Right lobe of liver (tissue), 6 donors: ENCODE results near the gene CEP112. TPM values are rescaled to one million over a fixed set of nuclear protein-coding genes. Genes with fewer than 3 reads are reported as not detected.

Experiments
- ATAC-seq, 4 donors: fragments of 200-7000 bp; cut with Tn5 transposase; one replicate each; pipeline ENCODE4 v1.9.1; 2020; ENCODE audit warnings: mild to moderate bottlenecking in 4 of 4, moderate library complexity in 4 of 4
- DNase-seq, 3 donors: peaks; one replicate each; pipeline ENCODE4 v3.0.0-alpha.2; 2020
- H3K27ac ChIP-seq, 3 donors: fragments of 200-600 bp; one replicate each; pipeline ENCODE4 v1.8.0; 2022
- H3K27me3 ChIP-seq, 2 donors: fragments of 200-600 bp; one replicate each; pipeline ENCODE4 v1.8.0; 2022
- H3K36me3 ChIP-seq, 4 donors: fragments of 200-600 bp; sonication (generic) in 1 of 4; one replicate each; pipeline versions ENCODE4 v1.5.1 to v1.8.0; 2017 to 2022; ENCODE audit warnings: control low read depth in 1 of 4
- H3K4me1 ChIP-seq, 4 donors: fragments of 200-600 bp; sonication (generic) in 1 of 4; one replicate each; pipeline versions ENCODE4 v1.5.1 to v1.8.0; 2017 to 2022; ENCODE audit warnings: control low read depth in 1 of 4
- H3K4me3 ChIP-seq, 3 donors: fragments of 200-600 bp; one replicate each; pipeline ENCODE4 v1.8.0; 2022
- H3K9me3 ChIP-seq, 4 donors: fragments of 200-600 bp; sonication (generic) in 1 of 4; one replicate each; pipeline versions ENCODE4 v1.5.1 to v1.8.0; 2017 to 2022; ENCODE audit warnings: control low read depth in 1 of 4
- POLR2A ChIP-seq: fragments of 450-650 bp; IDR thresholded peaks from one replicate; pipeline ENCODE4 v1.6.1; 2017; ENCODE audit warnings: antibody characterized with exemption, mild to moderate bottlenecking
- WGBS: methylation state at CpG from one replicate; pipeline ENCODE4 v1.1.6; 2018; ENCODE audit warnings: low coverage, low lambda C conversion rate; ENCODE audit not compliant: insufficient coverage; ENCODE audit errors: missing lambda C conversion rate; 5-methylcytosine and 5-hydroxymethylcytosine counted together
- intact Hi-C, 2 donors: fragments of 100-400 bp; cut with DNase I; formaldehyde crosslinking; loops; one replicate each; pipeline versions ENCODE4 v1.11.2 to v1.14.1; 2022
- total RNA-seq, 6 experiments: library from RNA; depleted of rRNA in 2 of 6; stranded (reverse); fragments of >200 nt in 2 of 6; fragmentation: NEBNext Ultra II Directional in 3 of 6; extraction: Animal tissue kit (Norgen Biotek cat#: 25700) in 3 of 6; gene quantifications; one replicate each; pipeline versions ENCODE4 v1.1.0 to v1.2.4, GENCODE V29; 2016 to 2023
- TF ChIP-seq, protein P1 (sequence below), 4 donors: fragments of 200-600 bp in 3 of 4; fragments of 450-650 bp in 1 of 4; IDR thresholded peaks; one replicate each; pipeline versions ENCODE4 v1.5.1 to v1.8.0; 2016 to 2022; ENCODE audit warnings: antibody characterized with exemption in 4 of 4, mild to moderate bottlenecking in 2 of 4
- donor health status: DM: no; HTN: yes; CAD: no.
- donor health status: DM: no; HTN: no; CAD: no.
- donor health status: DM: no; HTN: no; CAD: no.
- donor health status: DM: no; HTN: yes; CAD: no.
- donor health status: DM: no; HTN: yes; CAD: no.

Gene CEP112
- total RNA-seq, 6 experiments from 2014 or later = 2.2 to 4.6 (median 3.9) TPM

DNA sequence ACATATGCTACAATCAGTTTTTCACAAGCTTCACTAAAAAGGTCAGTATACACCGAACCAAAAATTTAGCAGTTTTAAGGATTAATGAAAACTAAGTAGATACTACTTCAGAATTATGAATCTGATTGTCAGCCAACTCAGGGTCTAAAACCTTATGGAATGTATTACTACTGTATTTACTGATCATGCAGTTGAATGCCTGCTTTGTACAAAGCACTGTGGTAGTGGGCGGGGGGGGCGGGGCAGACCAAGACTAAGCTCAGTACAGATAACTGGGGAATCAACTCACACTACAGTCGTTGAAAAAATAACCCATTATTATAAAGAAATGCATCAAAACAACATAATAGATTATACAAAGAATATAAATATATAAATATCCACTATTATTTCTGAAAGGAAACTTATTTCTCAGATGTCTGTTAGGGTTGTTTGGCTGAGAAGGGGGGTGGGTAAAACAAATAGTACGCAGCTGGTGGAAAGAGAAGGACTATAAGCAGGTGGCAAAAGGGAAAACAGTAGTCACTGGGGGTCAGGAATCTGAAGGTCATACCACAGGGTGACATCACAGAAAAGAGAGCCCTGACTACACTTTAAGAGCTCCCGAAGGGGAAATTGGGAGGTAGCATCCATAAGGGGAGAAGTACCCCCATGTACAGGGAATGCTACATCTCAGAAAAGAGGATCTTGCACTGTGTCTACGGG lies 521.1 kb downstream of the CEP112 start:
- H3K36me3 ChIP-seq = no peaks in the 10 kb centered on the region
- DNase-seq (no peak), ATAC-seq (no peak)
- no peaks in the 10 kb centered on the region for H3K9me3 ChIP-seq
- intact Hi-C loops = no loop called here
- no peak overlapping the region for H3K4me3 ChIP-seq
- no peak overlapping the region for H3K27ac ChIP-seq
- H3K4me1 ChIP-seq = no peaks in the 10 kb centered on the region
- WGBS = 80% methylated on average over 5 of the region's 7 CpGs
- no peak for TF ChIP-seq POLR2A
- TF ChIP-seq, protein P1, sequence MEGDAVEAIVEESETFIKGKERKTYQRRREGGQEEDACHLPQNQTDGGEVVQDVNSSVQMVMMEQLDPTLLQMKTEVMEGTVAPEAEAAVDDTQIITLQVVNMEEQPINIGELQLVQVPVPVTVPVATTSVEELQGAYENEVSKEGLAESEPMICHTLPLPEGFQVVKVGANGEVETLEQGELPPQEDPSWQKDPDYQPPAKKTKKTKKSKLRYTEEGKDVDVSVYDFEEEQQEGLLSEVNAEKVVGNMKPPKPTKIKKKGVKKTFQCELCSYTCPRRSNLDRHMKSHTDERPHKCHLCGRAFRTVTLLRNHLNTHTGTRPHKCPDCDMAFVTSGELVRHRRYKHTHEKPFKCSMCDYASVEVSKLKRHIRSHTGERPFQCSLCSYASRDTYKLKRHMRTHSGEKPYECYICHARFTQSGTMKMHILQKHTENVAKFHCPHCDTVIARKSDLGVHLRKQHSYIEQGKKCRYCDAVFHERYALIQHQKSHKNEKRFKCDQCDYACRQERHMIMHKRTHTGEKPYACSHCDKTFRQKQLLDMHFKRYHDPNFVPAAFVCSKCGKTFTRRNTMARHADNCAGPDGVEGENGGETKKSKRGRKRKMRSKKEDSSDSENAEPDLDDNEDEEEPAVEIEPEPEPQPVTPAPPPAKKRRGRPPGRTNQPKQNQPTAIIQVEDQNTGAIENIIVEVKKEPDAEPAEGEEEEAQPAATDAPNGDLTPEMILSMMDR (IDR thresholded peaks at IDR 0.05) = no peak
- no peaks in the 10 kb centered on the region for H3K27me3 ChIP-seq

DNA sequence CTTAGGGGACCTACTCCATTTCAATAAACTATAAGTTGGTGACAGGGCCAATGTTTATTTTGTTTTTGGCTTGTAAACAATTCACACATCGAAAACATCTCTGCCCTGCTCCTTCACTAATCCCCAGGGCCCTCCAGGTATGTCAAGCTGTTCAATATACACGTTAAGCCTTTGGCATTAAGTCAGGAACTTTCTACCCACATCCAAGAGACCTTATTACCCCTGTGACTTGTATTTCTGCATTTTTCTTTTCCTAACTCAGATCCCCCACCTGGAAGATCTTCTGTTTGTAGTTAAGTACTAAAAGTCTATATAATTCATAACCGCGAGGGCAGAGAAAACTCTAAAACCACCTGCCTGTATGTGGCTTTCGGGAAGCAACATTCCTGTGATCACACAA lies 523.7 kb downstream of the CEP112 start:
- ATAC-seq (no peak), DNase-seq (no peak)
- H3K27ac ChIP-seq = no peak overlapping the region
- TF ChIP-seq POLR2A = no peak
- TF ChIP-seq, protein P1 (IDR thresholded peaks at IDR 0.05) = no peak
- intact Hi-C loops = no loop called here
- no peaks in the 10 kb centered on the region for H3K27me3 ChIP-seq
- H3K4me3 ChIP-seq = no peak overlapping the region
- H3K9me3 ChIP-seq = no peaks in the 10 kb centered on the region
- no peaks in the 10 kb centered on the region for H3K36me3 ChIP-seq
- H3K4me1 ChIP-seq = no peaks in the 10 kb centered on the region
- WGBS = 86% methylated on average over 5 of the region's 5 CpGs

DNA sequence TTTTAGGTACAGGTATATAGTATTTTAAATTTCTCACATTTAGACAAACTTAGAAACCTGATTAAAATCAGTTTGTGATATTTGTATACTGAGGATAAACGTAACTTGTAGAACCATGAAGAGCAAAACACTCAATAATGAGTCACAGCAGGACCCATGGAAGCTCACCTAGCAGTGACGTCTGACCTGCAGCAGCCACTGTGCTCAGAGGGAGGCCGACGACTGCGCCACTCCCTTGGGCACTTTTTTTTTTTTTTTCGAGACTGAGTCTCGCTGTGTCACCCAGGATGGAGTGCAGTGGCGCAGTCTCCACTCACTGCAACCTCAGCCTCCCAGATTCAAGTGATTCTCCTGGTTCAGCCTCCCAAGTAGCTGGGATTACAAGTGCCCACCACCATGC lies 524.3 kb downstream of the CEP112 start:
- no peaks in the 10 kb centered on the region for H3K27me3 ChIP-seq
- no peak overlapping the region for H3K27ac ChIP-seq
- no peaks in the 10 kb centered on the region for H3K9me3 ChIP-seq
- TF ChIP-seq POLR2A = no peak
- TF ChIP-seq, protein P1 (IDR thresholded peaks at IDR 0.05) = no peak
- H3K4me3 ChIP-seq = no peak overlapping the region
- intact Hi-C loops = no loop called here
- ATAC-seq (no peak), DNase-seq (no peak)
- 88% methylated on average over 8 of the region's 8 CpGs for WGBS
- no peaks in the 10 kb centered on the region for H3K4me1 ChIP-seq
- no peaks in the 10 kb centered on the region for H3K36me3 ChIP-seq

DNA sequence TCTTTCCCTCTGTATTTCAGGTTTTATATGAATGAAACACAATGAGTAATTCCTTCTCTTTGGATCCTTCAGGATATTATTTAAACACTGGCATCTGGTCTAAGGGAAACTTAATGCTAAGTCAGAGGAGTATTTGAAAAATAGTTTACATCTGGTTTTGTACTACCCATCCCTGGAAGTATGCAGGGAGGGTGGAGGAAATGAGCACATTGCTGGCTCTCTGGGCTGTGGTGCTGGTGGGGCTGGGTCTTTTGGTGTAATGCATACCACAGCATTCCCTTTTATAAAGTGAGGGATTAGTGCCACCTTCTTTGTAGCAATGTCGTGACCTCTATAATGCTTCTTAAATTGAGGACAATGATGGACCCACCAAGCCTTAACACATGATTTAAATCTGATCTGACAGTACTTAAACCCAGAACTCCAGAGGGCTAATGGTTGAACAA lies 525.0 kb downstream of the CEP112 start:
- Histone ChIP-seq H3K4me1 (no peaks in the 10 kb centered on the region), H3K4me3 (no peak overlapping the region), H3K27me3 (no peaks in the 10 kb centered on the region), H3K27ac (no peak overlapping the region), H3K9me3 (no peaks in the 10 kb centered on the region), H3K36me3 (no peaks in the 10 kb centered on the region)
- DNase-seq = no peak
- no peak for ATAC-seq
- TF ChIP-seq, protein P1 (IDR thresholded peaks at IDR 0.05) = no peak
- TF ChIP-seq POLR2A = no peak
- intact Hi-C loops = no loop called here
- no CpG with 5 or more reads among the region's 1 CpG for WGBS
